A673 (cell line): ENCODE data around the gene ATG9A. TPM values are rescaled to one million over a fixed set of nuclear protein-coding genes. Genes with fewer than 3 reads are reported as not detected.

Experiments
- BruUV-seq: library from RNA; stranded (reverse); fragments of 400-500 nt; replicated peaks from 2 replicates; lab custom pipeline; 2021; lab: Mats Ljungman, UMichigan
- CTCF ChIA-PET: fragments of 300-600 bp; sonication (Branson Sonifier 250); formaldehyde crosslinking; loops from one replicate; lab custom pipeline; 2022; ENCODE audit warnings: antibody characterized with exemption; lab: Charles Lee
- POLR2A ChIA-PET: fragments of 300-600 bp; sonication (Branson Sonifier 250); formaldehyde crosslinking; loops from one replicate; lab custom pipeline; 2022; ENCODE audit warnings: antibody characterized with exemption; ENCODE audit not compliant: low non-redundant PET; lab: Charles Lee
- DNase-seq: peaks from one replicate; pipeline ENCODE4 v3.0.0-alpha.2; 2015; ENCODE audit warnings: low spot score
- H3K27ac ChIP-seq: fragments of 200-600 bp; sonication (generic); 2 replicates; pipeline ENCODE4 v1.5.1; 2016; ENCODE audit warnings: mixed run types, low read depth, mild to moderate bottlenecking, mixed read lengths, antibody characterized with exemption, low read length; ENCODE audit not compliant: poor library complexity, severe bottlenecking
- H3K27me3 ChIP-seq: fragments of 200-600 bp; sonication (generic); replicated peaks from 2 replicates; pipeline ENCODE4 v1.6.1; 2017; ENCODE audit warnings: mixed run types, low read depth, mild to moderate bottlenecking, mixed read lengths, antibody characterized with exemption, low read length; ENCODE audit not compliant: insufficient read depth, poor library complexity
- H3K36me3 ChIP-seq: fragments of 200-600 bp; sonication (generic); 2 replicates; pipeline ENCODE4 v1.6.1; 2016; ENCODE audit warnings: mixed run types, mild to moderate bottlenecking, mixed read lengths, antibody characterized with exemption, low read length; ENCODE audit not compliant: insufficient read depth, poor library complexity, severe bottlenecking
- H3K4me1 ChIP-seq: fragments of 200-600 bp; sonication (generic); 2 replicates; pipeline ENCODE4 v1.6.1; 2017; ENCODE audit warnings: mixed run types, mild to moderate bottlenecking, mixed read lengths, antibody characterized with exemption, low read length; ENCODE audit not compliant: insufficient read depth, poor library complexity, severe bottlenecking
- H3K4me3 ChIP-seq: fragments of 200-600 bp; sonication (generic); 2 replicates; pipeline ENCODE4 v1.5.1; 2016; ENCODE audit warnings: low read depth, mixed run types, mild to moderate bottlenecking, mixed read lengths, low read length; ENCODE audit not compliant: poor library complexity, severe bottlenecking
- H3K9me3 ChIP-seq: fragments of 200-600 bp; sonication (generic); 2 replicates; pipeline ENCODE4 v1.6.1; 2016; ENCODE audit warnings: mixed run types, low read depth, mild to moderate bottlenecking, mixed read lengths, antibody characterized with exemption, low read length; ENCODE audit not compliant: poor library complexity, severe bottlenecking
- EZH2 ChIP-seq: fragments of 200-600 bp; sonication (generic); IDR thresholded peaks from 2 replicates; pipeline ENCODE4 v1.6.1; 2017; ENCODE audit warnings: borderline replicate concordance, low read depth, mild to moderate bottlenecking, mixed read lengths, antibody characterized with exemption, low read length; ENCODE audit not compliant: poor library complexity, severe bottlenecking
- intact Hi-C: fragments of 100-400 bp; cut with micrococcal nuclease; formaldehyde crosslinking; loops from one replicate; pipeline ENCODE4 v1.10.0; 2022; ENCODE audit not compliant: unreplicated experiment
- total RNA-seq: library from RNA; stranded (reverse); gene quantifications from 2 replicates; pipeline ENCODE4 v1.2.3, GENCODE V29; 2021
- TF ChIP-seq, protein P1 (sequence below): fragments of 300-800, 200-600 bp; sonication (generic); conservative IDR thresholded peaks from 2 replicates; pipeline ENCODE4 v1.5.1; 2017; ENCODE audit warnings: low read depth, mild to moderate bottlenecking, antibody characterized with exemption, low read length, moderate library complexity, mixed read lengths

The ATG9A gene
- total RNA-seq, 1 experiment from 2014 or later: 50.0 TPM

DNA sequence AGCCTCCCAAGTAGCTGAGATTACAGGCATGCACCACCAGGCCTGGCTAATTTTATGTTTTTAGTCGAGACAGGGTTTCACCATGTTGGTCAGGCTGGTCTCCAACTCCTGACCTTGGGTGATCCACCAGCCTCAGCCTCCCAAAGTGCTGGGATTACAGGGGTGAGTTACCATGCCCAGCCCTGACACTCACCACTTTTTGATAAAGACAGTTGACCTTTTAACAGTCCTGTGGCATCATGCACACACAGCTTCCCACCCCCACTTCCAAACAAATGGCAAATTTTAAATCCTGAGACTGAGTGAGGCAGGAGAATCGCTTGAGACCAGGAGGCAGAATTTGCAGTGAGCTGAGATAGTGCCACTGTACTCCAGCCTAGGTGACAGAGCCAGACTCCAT is 43.6 kb upstream of the ATG9A start:
- no peak overlapping the region for H3K27ac ChIP-seq
- no peak for DNase-seq
- ChIA-PET POLR2A (no interaction called here), CTCF (no interaction called here)
- no TSS peak for BruUV-seq
- TF ChIP-seq, protein P1, sequence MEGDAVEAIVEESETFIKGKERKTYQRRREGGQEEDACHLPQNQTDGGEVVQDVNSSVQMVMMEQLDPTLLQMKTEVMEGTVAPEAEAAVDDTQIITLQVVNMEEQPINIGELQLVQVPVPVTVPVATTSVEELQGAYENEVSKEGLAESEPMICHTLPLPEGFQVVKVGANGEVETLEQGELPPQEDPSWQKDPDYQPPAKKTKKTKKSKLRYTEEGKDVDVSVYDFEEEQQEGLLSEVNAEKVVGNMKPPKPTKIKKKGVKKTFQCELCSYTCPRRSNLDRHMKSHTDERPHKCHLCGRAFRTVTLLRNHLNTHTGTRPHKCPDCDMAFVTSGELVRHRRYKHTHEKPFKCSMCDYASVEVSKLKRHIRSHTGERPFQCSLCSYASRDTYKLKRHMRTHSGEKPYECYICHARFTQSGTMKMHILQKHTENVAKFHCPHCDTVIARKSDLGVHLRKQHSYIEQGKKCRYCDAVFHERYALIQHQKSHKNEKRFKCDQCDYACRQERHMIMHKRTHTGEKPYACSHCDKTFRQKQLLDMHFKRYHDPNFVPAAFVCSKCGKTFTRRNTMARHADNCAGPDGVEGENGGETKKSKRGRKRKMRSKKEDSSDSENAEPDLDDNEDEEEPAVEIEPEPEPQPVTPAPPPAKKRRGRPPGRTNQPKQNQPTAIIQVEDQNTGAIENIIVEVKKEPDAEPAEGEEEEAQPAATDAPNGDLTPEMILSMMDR: no peak
- TF ChIP-seq EZH2: no peak
- H3K4me3 ChIP-seq: no peak overlapping the region
- H3K27me3 ChIP-seq: no peaks in the 10 kb centered on the region
- intact Hi-C loops: no loop called here
- H3K4me1 ChIP-seq: peaks cover 3% of the 10 kb centered on the region
- H3K9me3 ChIP-seq: no peaks in the 10 kb centered on the region
- H3K36me3 ChIP-seq: no peaks in the 10 kb centered on the region

DNA sequence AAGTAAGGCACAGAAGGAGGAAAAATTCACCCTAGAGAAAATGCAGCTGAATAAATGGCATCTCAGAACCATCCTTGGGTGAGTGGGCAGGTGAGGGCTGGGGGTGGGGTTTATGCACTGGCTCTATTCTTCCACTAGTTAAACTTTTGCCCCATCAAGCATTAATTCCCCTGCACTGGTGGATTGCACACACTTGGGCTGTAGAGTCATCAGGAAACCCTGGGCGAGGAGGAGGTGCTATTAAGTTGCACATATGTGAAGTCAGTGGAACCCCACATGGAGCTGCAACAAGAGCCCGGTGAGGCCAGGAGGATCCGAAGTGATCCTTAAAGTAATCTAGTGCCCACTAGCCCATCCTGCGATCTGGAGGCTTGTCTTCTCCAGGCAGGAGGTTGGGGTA is 42.9 kb upstream of the ATG9A start:
- Histone ChIP-seq H3K36me3 (no peaks in the 10 kb centered on the region), H3K27ac (no peak overlapping the region), H3K4me3 (no peak overlapping the region), H3K4me1 (no peaks in the 10 kb centered on the region), H3K27me3 (no peaks in the 10 kb centered on the region), H3K9me3 (no peaks in the 10 kb centered on the region)
- TF ChIP-seq, protein P1: no peak
- TF ChIP-seq EZH2: no peak
- ChIA-PET POLR2A (no interaction called here), CTCF (no interaction called here)
- no peak for DNase-seq
- BruUV-seq: no TSS peak
- intact Hi-C loops: no loop called here

DNA sequence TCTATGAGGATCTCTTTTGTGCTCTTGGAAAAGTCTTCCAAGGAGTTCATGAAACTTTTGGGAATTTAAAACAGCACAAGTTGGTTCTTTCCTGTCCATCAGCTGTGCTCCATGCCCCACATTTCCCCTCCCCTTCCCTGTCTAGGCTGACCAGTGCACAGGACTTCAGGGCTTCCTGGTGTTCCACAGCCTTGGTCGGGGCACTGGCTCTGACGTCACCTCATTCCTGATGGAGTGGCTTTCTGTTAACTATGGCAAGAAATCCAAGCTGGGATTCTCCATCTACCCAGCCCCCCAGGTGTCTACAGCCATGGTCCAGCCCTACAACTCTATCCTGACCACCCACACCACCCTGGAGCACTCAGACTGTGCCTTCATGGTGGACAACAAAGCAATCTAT is 41.6 kb upstream of the ATG9A start:
- ChIA-PET CTCF (no interaction called here), POLR2A (no interaction called here)
- H3K4me1 ChIP-seq: no peaks in the 10 kb centered on the region
- intact Hi-C loops: no loop called here
- BruUV-seq: no TSS peak
- no peaks in the 10 kb centered on the region for H3K27me3 ChIP-seq
- no peaks in the 10 kb centered on the region for H3K9me3 ChIP-seq
- H3K27ac ChIP-seq: no peak overlapping the region
- TF ChIP-seq, protein P1: no peak
- TF ChIP-seq EZH2: no peak
- no peaks in the 10 kb centered on the region for H3K36me3 ChIP-seq
- H3K4me3 ChIP-seq: no peak overlapping the region
- DNase-seq: no peak
